Suprapubic skin (tissue), 4 donors: Measurements from ENCODE around the gene MLPH. TPM values are rescaled to one million over a fixed set of nuclear protein-coding genes. Genes with fewer than 3 reads are reported as not detected.

Experiments
- DNase-seq, 2 donors: peaks; one replicate each; pipeline ENCODE4 v3.0.0-alpha.2; 2019; ENCODE audit warnings: low spot score in 2 of 2
- H3K27ac ChIP-seq: fragments of 200-600 bp; sonication (generic); one replicate; pipeline ENCODE4 v1.5.1; 2019
- H3K27me3 ChIP-seq: fragments of 200-600 bp; sonication (generic); one replicate; pipeline ENCODE4 v1.5.1; 2019
- H3K36me3 ChIP-seq: fragments of 200-600 bp; sonication (generic); one replicate; pipeline ENCODE4 v1.5.1; 2019
- H3K4me1 ChIP-seq: fragments of 200-600 bp; sonication (generic); one replicate; pipeline ENCODE4 v1.5.1; 2019
- H3K4me3 ChIP-seq: fragments of 200-600 bp; sonication (generic); one replicate; pipeline ENCODE4 v1.5.1; 2019; ENCODE audit warnings: mild to moderate bottlenecking
- H3K9me3 ChIP-seq: fragments of 200-600 bp; sonication (generic); one replicate; pipeline ENCODE4 v1.5.1; 2019
- CTCF ChIP-seq, 2 donors: fragments of 200-600 bp in 1 of 2; fragments of 450-650 bp in 1 of 2; sonication (generic) in 1 of 2; IDR thresholded peaks; one replicate each; pipeline ENCODE4 v1.5.1; 2016 to 2019; ENCODE audit warnings: antibody characterized with exemption in 2 of 2, mild to moderate bottlenecking in 1 of 2, moderate library complexity in 1 of 2
- EP300 ChIP-seq: sonication (generic); formaldehyde crosslinking; IDR thresholded peaks from one replicate; pipeline ENCODE4 v1.6.1; 2017; ENCODE audit warnings: antibody characterized with exemption
- POLR2A ChIP-seq, 2 donors: fragments of 450-650 bp; IDR thresholded peaks; one replicate each; pipeline ENCODE4 v1.6.1; 2017; ENCODE audit warnings: antibody characterized with exemption in 2 of 2, mild to moderate bottlenecking in 2 of 2, moderate library complexity in 2 of 2
- POLR2AphosphoS5 ChIP-seq, 3 donors: sonication (generic); formaldehyde crosslinking; IDR thresholded peaks; one replicate each; pipeline ENCODE4 v1.6.1; 2017; ENCODE audit warnings: antibody characterized with exemption in 3 of 3
- WGBS: methylation state at CpG from one replicate; pipeline ENCODE4 v1.1.5; 2018; 5-methylcytosine and 5-hydroxymethylcytosine counted together
- total RNA-seq, 4 donors: library from RNA; depleted of rRNA; stranded (reverse); fragments of >200 nt; gene quantifications; one replicate each; pipeline ENCODE4 v1.1.0, GENCODE V29; 2016

Gene MLPH
- total RNA-seq, 4 donors from 2014 or later: 8.8 to 41.1 (median 24.4) TPM

GRCh38 chr2:237482485-237482884 is 4.6 kb upstream of the MLPH start:
- H3K4me3 ChIP-seq: no peak overlapping the region
- H3K9me3 ChIP-seq: no peaks in the 10 kb centered on the region
- peak overlapping the region; percentile 89 for H3K27ac ChIP-seq
- 22% methylated on average over 6 of the region's 6 CpGs for WGBS
- peaks cover 17% of the 10 kb centered on the region for H3K27me3 ChIP-seq
- no peaks in the 10 kb centered on the region for H3K36me3 ChIP-seq
- peak; percentile 93 for DNase-seq
- H3K4me1 ChIP-seq: peaks cover 62% of the 10 kb centered on the region
- TF ChIP-seq EP300: no peak
- peak in 1 of 2 donors; percentile 36 for TF ChIP-seq POLR2A (IDR thresholded peaks at IDR 0.05)
- TF ChIP-seq CTCF (IDR thresholded peaks at IDR 0.05): no peak
- TF ChIP-seq POLR2AphosphoS5 (IDR thresholded peaks at IDR 0.05): peak in 2 of 3 donors; percentile 27 to 68

DNA sequence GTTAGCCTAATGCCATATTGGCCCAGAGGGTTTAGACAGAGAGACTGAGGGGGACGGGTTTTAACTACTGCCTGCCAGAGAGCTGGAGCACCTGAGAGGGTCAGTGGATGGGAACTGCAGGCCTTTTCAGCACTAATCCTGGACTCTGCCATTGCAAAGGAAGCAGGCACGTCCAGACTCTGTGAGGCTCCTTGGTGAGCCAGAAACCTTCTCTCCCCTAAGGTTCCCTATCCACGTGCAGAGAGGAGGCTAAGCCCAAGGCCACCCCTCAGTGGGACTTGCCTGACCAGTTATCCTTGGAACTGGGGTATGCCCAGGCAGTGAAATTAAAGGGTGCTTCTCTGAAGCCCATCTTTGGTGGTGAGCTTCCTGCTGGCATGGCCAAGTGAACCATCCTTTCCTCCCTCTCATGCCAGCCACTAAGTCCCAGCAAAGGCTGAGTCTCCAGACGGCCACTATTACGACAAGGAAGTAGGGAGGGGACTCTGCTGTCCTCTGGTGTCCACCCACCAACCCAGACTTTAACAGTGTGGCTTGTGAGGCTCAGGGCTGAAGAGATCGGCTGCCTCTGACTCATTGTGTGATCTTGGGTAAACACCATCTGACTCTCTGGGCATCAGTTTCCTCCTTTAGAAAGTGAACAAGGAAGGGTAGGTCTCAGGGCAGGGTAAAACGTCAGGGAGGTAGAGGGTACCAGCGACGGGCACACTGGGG is 3.9 kb upstream of the MLPH start:
- no peaks in the 10 kb centered on the region for H3K36me3 ChIP-seq
- DNase-seq: peak in 1 of 2 donors; percentile 80
- H3K27me3 ChIP-seq: peaks cover 19% of the 10 kb centered on the region
- WGBS: 60% methylated on average over 9 of the region's 9 CpGs
- peak overlapping the region; percentile 89 for H3K27ac ChIP-seq
- no peaks in the 10 kb centered on the region for H3K9me3 ChIP-seq
- H3K4me3 ChIP-seq: no peak overlapping the region
- peaks cover 66% of the 10 kb centered on the region for H3K4me1 ChIP-seq
- TF ChIP-seq CTCF (IDR thresholded peaks at IDR 0.05) (no peak), POLR2A (IDR thresholded peaks at IDR 0.05) (no peak), EP300 (no peak), POLR2AphosphoS5 (IDR thresholded peaks at IDR 0.05) (no peak)

DNA sequence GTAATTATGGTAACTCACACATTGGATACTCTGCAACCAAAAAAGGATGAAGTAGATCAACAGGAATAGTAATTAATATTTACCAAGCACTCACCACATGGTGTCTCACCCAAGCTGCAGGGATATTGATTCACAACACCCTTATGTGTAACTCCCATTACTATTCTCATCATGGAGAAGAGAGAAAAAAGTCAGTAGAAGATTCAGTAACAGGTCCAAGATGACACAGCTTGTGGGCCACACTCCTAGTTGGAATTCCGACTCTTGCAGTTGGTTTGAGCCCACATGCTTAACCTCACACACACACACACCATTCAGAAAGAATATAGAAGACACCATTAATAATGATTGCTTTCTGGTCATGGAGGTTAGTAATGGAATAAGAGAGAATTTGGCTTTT is 1.7 kb upstream of the MLPH start:
- WGBS: 87% methylated on average over 1 of the region's 1 CpG
- no peak overlapping the region for H3K27ac ChIP-seq
- H3K4me1 ChIP-seq: peaks cover 63% of the 10 kb centered on the region
- no peaks in the 10 kb centered on the region for H3K9me3 ChIP-seq
- peaks cover 22% of the 10 kb centered on the region for H3K27me3 ChIP-seq
- no peak overlapping the region for H3K4me3 ChIP-seq
- H3K36me3 ChIP-seq: no peaks in the 10 kb centered on the region
- TF ChIP-seq POLR2A (IDR thresholded peaks at IDR 0.05): no peak
- no peak for TF ChIP-seq POLR2AphosphoS5 (IDR thresholded peaks at IDR 0.05)
- TF ChIP-seq CTCF (IDR thresholded peaks at IDR 0.05): no peak
- DNase-seq: no peak

DNA sequence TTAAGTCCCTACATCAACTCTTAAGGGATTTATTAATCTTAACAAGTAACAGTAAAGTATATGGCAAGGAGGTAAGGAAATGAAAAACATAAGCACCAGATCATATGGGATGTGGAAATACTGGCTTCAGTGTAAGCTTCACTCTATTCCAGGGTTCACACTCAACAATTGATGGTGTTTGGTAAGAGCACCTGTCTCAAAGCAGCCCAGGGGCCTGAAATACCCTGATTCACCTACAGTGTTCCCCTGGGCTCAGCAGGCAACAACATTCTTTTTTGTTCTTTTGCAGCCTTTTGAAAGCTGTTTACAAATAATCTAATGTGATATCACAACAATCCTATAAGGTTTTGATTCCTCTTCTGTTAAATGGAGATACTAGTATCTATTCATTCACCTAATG is 1.2 kb upstream of the MLPH start:
- peak overlapping the region; percentile 15 for H3K27ac ChIP-seq
- DNase-seq: no peak
- H3K27me3 ChIP-seq: peaks cover 22% of the 10 kb centered on the region
- H3K4me3 ChIP-seq: peak overlapping the region; percentile 61
- TF ChIP-seq POLR2AphosphoS5 (IDR thresholded peaks at IDR 0.05) (no peak), CTCF (IDR thresholded peaks at IDR 0.05) (no peak), POLR2A (IDR thresholded peaks at IDR 0.05) (no peak), EP300 (no peak)
- peaks cover 66% of the 10 kb centered on the region for H3K4me1 ChIP-seq
- H3K9me3 ChIP-seq: no peaks in the 10 kb centered on the region
- H3K36me3 ChIP-seq: no peaks in the 10 kb centered on the region

- Histone ChIP-seq H3K9me3 (peaks cover 1% of the 10 kb centered on the region), H3K27me3 (peaks cover 22% of the 10 kb centered on the region), H3K4me3 (peak overlapping the region; percentile 61), H3K4me1 (peaks cover 66% of the 10 kb centered on the region), H3K27ac (peak overlapping the region; percentile 78), H3K36me3 (no peaks in the 10 kb centered on the region)
- WGBS: 13% methylated on average over 7 of the region's 36 CpGs
- peak in 1 of 2 donors; percentile 58 for DNase-seq
- TF ChIP-seq POLR2A (IDR thresholded peaks at IDR 0.05) (no peak), CTCF (IDR thresholded peaks at IDR 0.05) (no peak), EP300 (no peak), POLR2AphosphoS5 (IDR thresholded peaks at IDR 0.05) (no peak)
Measured at GRCh38 chr2:237486334-237486818, 675 bp upstream of the MLPH start.
